Putamen (tissue), 1 donor: ENCODE measurements around the gene SPEM3.

Experiments used
- DNase-seq: peaks from one replicate; pipeline ENCODE4 v3.0.0-alpha.2; 2016; ENCODE audit warnings: low spot score

Gene SPEM3

DNA sequence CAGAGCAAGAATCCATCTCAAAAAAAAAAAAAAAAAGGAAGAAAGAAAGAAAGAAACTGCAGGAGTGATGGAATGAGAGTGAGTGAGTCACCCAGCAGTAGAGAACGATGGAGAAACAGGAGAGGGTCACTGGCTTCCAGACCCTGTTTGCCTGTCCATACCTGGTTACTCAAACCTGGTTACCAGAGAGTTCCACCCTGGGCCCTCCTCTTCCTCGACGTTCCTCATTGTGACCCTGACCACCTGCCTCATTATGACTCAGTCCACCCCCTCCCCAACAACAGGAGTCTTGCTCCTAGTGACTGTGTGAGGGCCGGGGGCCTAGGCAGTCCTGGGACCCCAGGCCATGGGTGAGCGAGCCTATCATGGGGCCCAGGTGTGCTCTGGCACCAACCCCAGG lies at the start of gene SPEM3:
Gene SPEM3 (plus strand): TSS at position 301 of the 400 bp plus-strand sequence. CDS start 46 bp downstream, at position 347.
- DNase-seq: no peak

DNA sequence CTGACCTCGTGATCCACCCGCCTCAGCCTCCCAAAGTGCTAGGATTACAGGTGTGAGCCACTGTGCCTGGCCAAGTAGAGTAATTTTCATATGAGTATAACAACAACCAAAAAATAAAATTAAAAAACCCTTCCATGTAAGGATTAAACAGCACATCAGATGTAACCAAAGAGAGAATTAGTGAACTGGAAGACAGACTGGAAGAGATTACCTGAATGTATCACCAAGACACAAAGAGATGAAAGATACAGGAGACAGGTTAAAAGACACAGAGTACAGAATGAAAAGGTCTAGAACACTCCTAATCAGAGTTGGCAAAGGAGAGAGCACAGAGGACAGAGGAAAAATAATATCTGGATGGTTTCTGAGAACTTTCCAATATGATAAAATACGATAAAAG lies 49.5 kb upstream of the SPEM3 start:
- no peak for DNase-seq

- no peak for DNase-seq
Observed at GRCh38 chr17:7380321-7380720, 48.3 kb upstream of the SPEM3 start.

DNA sequence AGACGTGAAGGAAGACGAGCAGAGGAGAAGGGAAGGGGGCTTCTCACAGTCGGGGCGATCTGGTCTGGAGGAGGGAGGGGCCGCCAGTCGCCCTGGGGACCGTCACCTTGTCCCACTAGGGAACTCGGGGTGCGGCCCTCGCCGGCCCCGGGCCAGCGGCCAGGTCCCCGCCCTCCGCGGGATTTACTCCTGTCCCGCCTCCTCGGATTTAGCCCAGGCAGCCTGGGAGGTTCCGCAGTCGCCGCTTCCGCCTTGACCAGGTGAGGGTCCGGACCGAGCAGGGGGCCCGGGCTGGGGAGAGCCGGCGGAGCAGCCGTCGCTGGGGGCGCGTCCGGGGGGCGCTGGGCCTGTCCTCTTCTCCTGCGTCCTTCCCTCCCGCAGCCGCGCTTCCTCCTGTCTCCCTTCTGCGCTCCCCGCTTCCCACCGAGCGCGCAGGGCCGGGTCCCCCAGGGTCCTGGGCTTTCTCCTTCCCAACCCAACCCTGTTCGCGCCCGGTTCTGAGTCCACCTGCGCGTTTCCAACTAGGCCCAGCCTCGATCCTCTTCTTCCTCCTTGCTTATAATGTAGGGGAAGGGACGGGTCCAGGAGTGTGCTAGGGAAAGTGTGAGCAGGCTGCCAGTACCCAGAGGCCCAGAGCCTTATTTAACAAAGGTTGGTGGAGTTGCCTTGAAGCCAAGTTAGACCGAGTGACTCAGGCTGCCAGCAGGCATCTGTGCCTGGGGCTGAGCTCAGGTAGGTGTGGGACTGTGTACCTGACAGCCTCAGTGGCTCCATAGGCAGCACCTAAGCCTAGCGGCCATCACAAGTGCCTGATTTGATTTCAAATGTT lies 47.6 kb upstream of the SPEM3 start, which contains the start of gene TNK1:
Gene TNK1 (plus strand): TSS at position 235 of the 829 bp plus-strand sequence. CDS start 1,838 bp downstream, outside the sequence.
- no peak for DNase-seq

GRCh38 chr17:7382901-7383300 lies 45.8 kb upstream of the SPEM3 start:
- no peak for DNase-seq

GRCh38 chr17:7383371-7383741 lies 45.3 kb upstream of the SPEM3 start:
- no peak for DNase-seq

GRCh38 chr17:7383742-7384488 lies 44.7 kb upstream of the SPEM3 start:
- peak; percentile 56 for DNase-seq

GRCh38 chr17:7384489-7385081 lies 44.1 kb upstream of the SPEM3 start:
- DNase-seq: no peak

- no peak for DNase-seq
Observed at GRCh38 chr17:7388856-7389255, 39.8 kb upstream of the SPEM3 start.

GRCh38 chr17:7389924-7390910 lies 38.4 kb upstream of the SPEM3 start:
- no peak for DNase-seq

GRCh38 chr17:7391307-7391706 lies 37.4 kb upstream of the SPEM3 start:
- no peak for DNase-seq

- no peak for DNase-seq
Observed at GRCh38 chr17:7392696-7393612, 35.7 kb upstream of the SPEM3 start.

GRCh38 chr17:7393613-7394451 lies 34.8 kb upstream of the SPEM3 start:
- no peak for DNase-seq

- peak; percentile 79 for DNase-seq
Observed at GRCh38 chr17:7394452-7395191, 34.0 kb upstream of the SPEM3 start, which contains the start of gene PLSCR3. Gene PLSCR3, minus strand, starts transcription at chr17:7394525. Its CDS starts 415 bp downstream, at chr17:7394110.

DNA sequence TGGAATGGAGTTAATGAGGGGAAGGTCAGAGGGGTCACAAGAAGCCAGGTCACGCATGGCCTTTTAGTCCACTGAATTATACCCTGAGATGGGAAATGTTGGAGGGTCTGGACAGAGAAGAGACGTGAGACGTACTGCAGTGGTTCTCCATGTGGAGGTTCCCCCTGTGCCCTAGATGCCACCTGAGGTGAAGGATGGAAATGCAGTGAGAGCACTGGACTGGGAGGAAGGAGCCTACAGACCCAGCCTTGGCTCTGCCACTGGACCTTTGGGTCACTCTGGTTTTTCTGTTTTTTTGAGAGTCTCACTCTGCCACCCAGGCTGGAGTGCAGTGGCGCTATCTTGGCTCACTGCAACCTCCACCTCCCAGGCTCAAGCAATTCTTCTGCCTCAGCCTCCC lies 32.5 kb upstream of the SPEM3 start:
- DNase-seq: no peak

- no peak for DNase-seq
Observed at GRCh38 chr17:7398612-7399011, 30.0 kb upstream of the SPEM3 start.

- DNase-seq: no peak
Observed at GRCh38 chr17:7403043-7403726, 25.5 kb upstream of the SPEM3 start.

GRCh38 chr17:7403727-7403976 lies 25.0 kb upstream of the SPEM3 start:
- DNase-seq: no peak
